NCI-H2227 (cell line): ENCODE results near the gene PTPRN2.

Source experiments
- DNase-seq: peaks from one replicate; lab custom pipeline; 2025; ENCODE audit not compliant: unreplicated experiment; lab: John Stamatoyannopoulos, UW

PTPRN2 gene

GRCh38 chr7:157764193-157764592, 823.4 kb downstream of the PTPRN2 start:
- no peak for DNase-seq

GRCh38 chr7:157763279-157764000, 824.2 kb downstream of the PTPRN2 start:
- DNase-seq = no peak

DNA sequence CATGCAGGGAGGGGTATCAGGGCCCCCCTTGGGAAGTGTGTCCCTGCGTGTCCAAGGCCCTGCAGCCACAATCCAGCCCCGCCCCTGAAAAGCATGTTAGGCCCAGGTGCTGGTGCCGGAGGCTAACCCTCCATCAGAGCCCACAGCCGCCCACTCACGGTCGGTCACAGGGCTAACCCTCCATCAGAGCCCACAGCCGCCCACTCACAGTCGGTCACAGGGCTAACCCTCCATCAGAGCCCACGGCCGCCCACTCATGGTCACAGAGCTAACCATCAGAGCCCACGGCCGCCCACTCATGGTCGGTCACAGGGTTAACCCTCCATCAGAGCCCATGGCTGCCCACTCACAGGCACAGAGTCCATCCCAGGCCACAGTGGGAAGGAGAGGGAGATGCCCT, 824.8 kb downstream of the PTPRN2 start:
- no peak for DNase-seq

- DNase-seq = no peak
These were observed 827.5 kb downstream of the PTPRN2 start for GRCh38 chr7:157760004-157760730.

DNA sequence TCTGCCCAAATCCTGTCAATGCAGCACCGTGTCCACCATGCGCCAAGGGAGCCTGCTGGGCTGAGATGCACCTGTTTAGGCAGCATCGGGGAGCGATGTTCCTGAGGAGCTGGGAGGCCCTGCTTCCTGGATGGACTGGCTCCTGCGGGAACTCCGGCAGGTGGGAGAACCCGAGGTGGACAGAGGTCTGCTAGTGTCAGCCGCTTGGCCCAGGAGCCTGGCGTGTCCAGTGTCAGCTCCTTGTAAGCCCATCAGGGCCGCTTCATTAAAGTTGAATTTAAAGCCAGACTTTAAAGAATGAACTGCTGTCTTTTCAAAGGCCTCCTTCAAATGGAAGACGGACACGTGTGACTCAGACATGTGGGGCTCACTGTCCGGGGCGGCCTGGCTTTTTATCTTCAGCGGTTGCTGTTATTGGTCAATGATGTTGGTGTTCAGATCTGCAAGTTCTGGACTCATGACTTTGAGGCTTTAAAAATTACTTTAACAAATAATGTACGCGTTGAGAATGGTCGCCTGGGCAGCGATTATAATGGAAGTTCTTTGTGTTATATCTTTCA, 828.3 kb downstream of the PTPRN2 start:
- DNase-seq = no peak

DNA sequence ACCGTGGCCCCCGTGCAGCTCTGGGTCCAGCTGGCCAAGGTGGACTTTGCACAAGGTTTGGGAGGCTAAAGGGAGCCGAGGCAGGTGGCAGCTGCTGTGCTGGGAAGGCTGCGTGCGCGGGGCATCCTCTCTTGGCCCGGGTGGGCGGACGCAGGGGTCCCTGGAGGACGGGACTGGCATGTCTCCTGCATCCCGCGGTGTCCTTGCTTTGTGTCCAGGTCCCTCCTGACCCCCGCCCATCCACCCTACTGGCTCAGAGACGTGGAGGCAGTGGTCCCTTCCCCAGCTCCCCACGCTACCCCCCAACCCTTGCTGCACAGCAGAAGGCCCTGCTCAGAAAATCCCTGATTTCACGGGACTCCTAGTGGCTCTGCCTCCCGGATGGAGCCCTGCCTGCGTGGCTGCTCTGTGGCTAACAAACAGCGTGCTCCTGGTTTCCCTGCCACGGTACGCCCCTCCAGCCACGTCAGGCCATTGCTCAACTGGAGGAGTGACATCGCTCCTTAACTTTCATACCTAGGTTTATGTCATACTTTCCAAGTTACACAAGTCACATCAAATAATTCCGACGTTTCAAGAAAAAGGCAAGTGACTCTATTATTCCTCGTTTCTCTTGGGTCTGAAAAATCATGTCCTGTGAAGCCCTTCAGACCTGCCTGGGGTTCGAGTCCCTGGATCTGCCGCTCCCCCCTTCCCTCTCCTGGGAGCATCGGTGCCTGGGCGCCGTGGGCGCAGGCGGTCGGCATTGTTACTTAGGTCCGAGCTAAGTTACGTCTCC, 829.0 kb downstream of the PTPRN2 start:
- DNase-seq = no peak

- no peak for DNase-seq
These were observed 829.7 kb downstream of the PTPRN2 start for GRCh38 chr7:157757776-157758467.

GRCh38 chr7:157757211-157757610, 830.4 kb downstream of the PTPRN2 start:
- DNase-seq = no peak

GRCh38 chr7:157755741-157756140, 831.9 kb downstream of the PTPRN2 start:
- DNase-seq = no peak

- no peak for DNase-seq
These were observed 833.2 kb downstream of the PTPRN2 start for GRCh38 chr7:157754416-157754790.

GRCh38 chr7:157753713-157754415, 833.8 kb downstream of the PTPRN2 start:
- DNase-seq = no peak

- no peak for DNase-seq
These were observed 834.8 kb downstream of the PTPRN2 start for GRCh38 chr7:157752832-157753291.

- DNase-seq = no peak
These were observed 835.5 kb downstream of the PTPRN2 start for GRCh38 chr7:157751951-157752673.

DNA sequence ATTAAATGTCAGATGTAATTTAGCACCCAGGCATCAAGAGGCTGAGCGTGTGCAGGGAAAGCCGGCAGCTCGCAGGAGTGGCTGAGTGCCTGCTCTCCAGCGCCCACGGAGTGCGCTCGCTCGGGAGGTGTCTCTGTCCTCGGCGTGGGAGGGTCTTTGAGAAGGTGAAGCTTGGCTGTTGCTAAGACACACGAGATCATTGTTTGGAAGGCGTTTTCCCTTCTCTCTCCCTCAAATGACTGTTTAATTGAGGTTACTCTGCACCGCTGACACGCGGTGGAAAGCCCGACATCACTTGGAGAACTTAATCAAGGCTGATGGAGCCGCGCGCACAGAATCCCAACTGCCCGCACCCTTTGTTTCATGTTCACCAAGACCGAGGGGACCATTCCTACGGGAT, 836.2 kb downstream of the PTPRN2 start:
- DNase-seq = no peak

DNA sequence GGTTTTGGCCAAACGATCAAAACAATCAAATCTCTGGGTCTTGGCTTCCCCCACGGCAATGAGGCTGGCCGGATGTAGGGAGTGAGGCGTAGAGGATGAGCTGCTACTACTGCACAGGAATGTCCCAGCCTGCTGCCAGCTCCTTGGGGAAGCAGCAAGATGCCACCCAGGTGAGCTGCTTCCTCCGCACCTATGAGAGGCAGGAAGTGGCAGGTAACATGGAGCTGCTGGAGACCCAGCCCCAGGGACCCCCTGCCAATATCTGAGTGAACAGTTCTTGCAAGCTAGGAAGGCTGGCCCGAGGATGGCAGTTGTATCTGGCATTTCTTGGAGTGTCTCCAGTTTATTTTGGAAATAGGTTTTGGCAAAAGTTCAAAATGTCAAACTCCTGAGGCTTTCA, 837.3 kb downstream of the PTPRN2 start:
- DNase-seq = no peak

GRCh38 chr7:157745721-157746709, 841.6 kb downstream of the PTPRN2 start:
- DNase-seq = no peak

- no peak for DNase-seq
These were observed 842.6 kb downstream of the PTPRN2 start for GRCh38 chr7:157744786-157745601.
